Loucy (cell line): Measurements from ENCODE around the gene ENTPD2.

ENCODE experiments used
- H2AFZ ChIP-seq: fragments of 200-600 bp; sonication (generic); 2 replicates; pipeline ENCODE4 v1.6.0; 2016; ENCODE audit warnings: antibody characterized with exemption, mild to moderate bottlenecking, low read length, moderate library complexity
- H3F3A ChIP-seq: fragments of 200-600 bp; 2 replicates; pipeline ENCODE4 v1.6.0; 2016; ENCODE audit warnings: antibody characterized with exemption, low read depth, mild to moderate bottlenecking
- H3K27me3 ChIP-seq: fragments of 200-600 bp; sonication (generic); 2 replicates; pipeline ENCODE4 v1.6.1; 2014; ENCODE audit warnings: low read length, mild to moderate bottlenecking; ENCODE audit not compliant: insufficient read depth, poor library complexity, severe bottlenecking
- H3K36me3 ChIP-seq: fragments of 200-600 bp; sonication (generic); 2 replicates; pipeline ENCODE4 v1.6.1; 2016; ENCODE audit warnings: low read length; ENCODE audit not compliant: insufficient read depth
- H3K4me1 ChIP-seq: fragments of 200-600 bp; sonication (generic); 2 replicates; pipeline ENCODE4 v1.5.1; 2014; ENCODE audit warnings: low read length, mild to moderate bottlenecking; ENCODE audit not compliant: insufficient read depth, poor library complexity, severe bottlenecking
- H3K4me2 ChIP-seq: fragments of 200-600 bp; sonication (generic); 2 replicates; pipeline ENCODE4 v1.6.0; 2014; ENCODE audit warnings: antibody characterized with exemption, low read length, low read depth, mild to moderate bottlenecking; ENCODE audit not compliant: poor library complexity, severe bottlenecking
- H3K4me3 ChIP-seq: fragments of 200-600 bp; sonication (generic); 2 replicates; pipeline ENCODE4 v1.5.1; 2014; ENCODE audit warnings: low read length, mild to moderate bottlenecking, mixed read lengths; ENCODE audit not compliant: poor library complexity, severe bottlenecking
- H3K79me2 ChIP-seq: fragments of 200-600 bp; sonication (generic); 2 replicates; pipeline ENCODE4 v1.6.1; 2014; ENCODE audit warnings: low read length; ENCODE audit not compliant: insufficient read depth
- H3K9ac ChIP-seq: fragments of 200-600 bp; sonication (generic); 2 replicates; pipeline ENCODE4 v1.6.0; 2014; ENCODE audit warnings: mild to moderate bottlenecking, low read depth, low read length, moderate library complexity; ENCODE audit not compliant: poor library complexity, severe bottlenecking
- H3K9me2 ChIP-seq: fragments of 200-600 bp; sonication (generic); replicated peaks from 2 replicates; pipeline ENCODE4 v1.6.1; 2016; ENCODE audit warnings: low read depth, low read length, mixed read lengths
- H3K9me3 ChIP-seq: fragments of 200-600 bp; sonication (generic); 2 replicates; pipeline ENCODE4 v1.6.1; 2014; ENCODE audit warnings: mild to moderate bottlenecking, antibody characterized with exemption, low read length, low read depth; ENCODE audit not compliant: insufficient read depth
- H4K20me1 ChIP-seq: fragments of 200-600 bp; sonication (generic); 2 replicates; pipeline ENCODE4 v1.6.0; 2014; ENCODE audit warnings: antibody characterized with exemption, low read length, mild to moderate bottlenecking; ENCODE audit not compliant: insufficient read depth, poor library complexity, severe bottlenecking
- EZH2phosphoT487 ChIP-seq: fragments of 200-600 bp; IDR thresholded peaks from 2 replicates; pipeline ENCODE4 v1.6.1; 2018; ENCODE audit warnings: antibody characterized with exemption, mild to moderate bottlenecking, moderate library complexity, borderline replicate concordance
- TF ChIP-seq, protein P1 (sequence below): fragments of 200-600 bp; sonication (generic); conservative IDR thresholded peaks from 2 replicates; pipeline ENCODE4 v1.5.1; 2014; ENCODE audit warnings: mild to moderate bottlenecking, antibody characterized with exemption, low read length

The ENTPD2 gene

GRCh38 chr9:137082222-137082924 lies 28.5 kb upstream of the ENTPD2 start:
- Histone ChIP-seq H4K20me1 (peaks cover 5% of the 10 kb centered on the region), H3K36me3 (no peaks in the 10 kb centered on the region)

GRCh38 chr9:137080260-137081122 lies 26.6 kb upstream of the ENTPD2 start:
- no peaks in the 10 kb centered on the region for H3K36me3 ChIP-seq
- TF ChIP-seq EZH2phosphoT487, result no peak
- TF ChIP-seq, protein P1, sequence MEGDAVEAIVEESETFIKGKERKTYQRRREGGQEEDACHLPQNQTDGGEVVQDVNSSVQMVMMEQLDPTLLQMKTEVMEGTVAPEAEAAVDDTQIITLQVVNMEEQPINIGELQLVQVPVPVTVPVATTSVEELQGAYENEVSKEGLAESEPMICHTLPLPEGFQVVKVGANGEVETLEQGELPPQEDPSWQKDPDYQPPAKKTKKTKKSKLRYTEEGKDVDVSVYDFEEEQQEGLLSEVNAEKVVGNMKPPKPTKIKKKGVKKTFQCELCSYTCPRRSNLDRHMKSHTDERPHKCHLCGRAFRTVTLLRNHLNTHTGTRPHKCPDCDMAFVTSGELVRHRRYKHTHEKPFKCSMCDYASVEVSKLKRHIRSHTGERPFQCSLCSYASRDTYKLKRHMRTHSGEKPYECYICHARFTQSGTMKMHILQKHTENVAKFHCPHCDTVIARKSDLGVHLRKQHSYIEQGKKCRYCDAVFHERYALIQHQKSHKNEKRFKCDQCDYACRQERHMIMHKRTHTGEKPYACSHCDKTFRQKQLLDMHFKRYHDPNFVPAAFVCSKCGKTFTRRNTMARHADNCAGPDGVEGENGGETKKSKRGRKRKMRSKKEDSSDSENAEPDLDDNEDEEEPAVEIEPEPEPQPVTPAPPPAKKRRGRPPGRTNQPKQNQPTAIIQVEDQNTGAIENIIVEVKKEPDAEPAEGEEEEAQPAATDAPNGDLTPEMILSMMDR, result no peak

More at GRCh38 chr9:137082222-137082924, 28.5 kb upstream of the ENTPD2 start:
- Histone ChIP-seq H3K27me3 (no peaks in the 10 kb centered on the region), H3K79me2 (peaks cover 9% of the 10 kb centered on the region), H3K9ac (no peak overlapping the region), H3K9me3 (no peaks in the 10 kb centered on the region), H3K4me2 (no peak overlapping the region), H3F3A (no peaks in the 10 kb centered on the region), H3K4me3 (no peak overlapping the region), H3K4me1 (peaks cover 3% of the 10 kb centered on the region), H3K9me2 (no peaks in the 10 kb centered on the region), H2AFZ (no peak overlapping the region)
- no peak for TF ChIP-seq EZH2phosphoT487
- TF ChIP-seq, protein P1, result no peak

GRCh38 chr9:137079401-137079787 lies 25.5 kb upstream of the ENTPD2 start:
- TF ChIP-seq EZH2phosphoT487, result no peak
- TF ChIP-seq, protein P1, result no peak
- Histone ChIP-seq H4K20me1 (peaks cover 5% of the 10 kb centered on the region), H3K9me3 (no peaks in the 10 kb centered on the region), H3F3A (no peaks in the 10 kb centered on the region), H3K4me2 (no peak overlapping the region), H3K9me2 (no peaks in the 10 kb centered on the region), H3K27me3 (no peaks in the 10 kb centered on the region), H3K36me3 (no peaks in the 10 kb centered on the region), H2AFZ (no peak overlapping the region), H3K4me3 (no peak overlapping the region), H3K4me1 (no peaks in the 10 kb centered on the region), H3K79me2 (peaks cover 5% of the 10 kb centered on the region; the same call in 1 of the 2 replicates), H3K9ac (no peak overlapping the region)

More at GRCh38 chr9:137080260-137081122, 26.6 kb upstream of the ENTPD2 start:
- H3K4me2 ChIP-seq, result no peak overlapping the region
- no peaks in the 10 kb centered on the region for H3F3A ChIP-seq
- H3K27me3 ChIP-seq, result no peaks in the 10 kb centered on the region
- H3K4me3 ChIP-seq, result no peak overlapping the region
- H3K9me3 ChIP-seq, result no peaks in the 10 kb centered on the region
- no peak overlapping the region for H2AFZ ChIP-seq
- no peaks in the 10 kb centered on the region for H3K9me2 ChIP-seq
- peaks cover 5% of the 10 kb centered on the region for H4K20me1 ChIP-seq
- H3K9ac ChIP-seq, result no peak overlapping the region
- no peaks in the 10 kb centered on the region for H3K4me1 ChIP-seq
- H3K79me2 ChIP-seq, result peaks cover 5% of the 10 kb centered on the region; the same call in 1 of the 2 replicates
